RWPE2 (cell line): ENCODE data around the gene NTHL1.
A peak's percentile ranks its signal among the peaks of the same experiment; 100 is the strongest.

Experiments used
- ATAC-seq: fragments of 200-7000 bp; cut with Tn5 transposase; 3 replicates; pipeline ENCODE4 v1.9.1; 2021; ENCODE audit warnings: low read depth
- DNase-seq: peaks from one replicate; pipeline ENCODE4 v3.0.0-alpha.2; 2020; ENCODE audit warnings: low spot score
- H3K27ac ChIP-seq: fragments of 450-650 bp; 2 replicates; pipeline ENCODE4 v1.5.1; 2017; ENCODE audit warnings: mild to moderate bottlenecking; ENCODE audit not compliant: poor library complexity, severe bottlenecking
- H3K27me3 ChIP-seq: fragments of 250-450 bp; sonication (Bioruptor Pico); 2 replicates; pipeline ENCODE4 v1.5.1; 2021; ENCODE audit warnings: mild to moderate bottlenecking, moderate library complexity; ENCODE audit not compliant: insufficient read depth, poor library complexity, severe bottlenecking
- H3K36me3 ChIP-seq: fragments of 250-450 bp; sonication (Bioruptor Pico); 2 replicates; pipeline ENCODE4 v1.5.1; 2020; ENCODE audit warnings: low read depth, mild to moderate bottlenecking, moderate library complexity
- H3K4me1 ChIP-seq: fragments of 250-450 bp; sonication (Bioruptor Pico); 2 replicates; pipeline ENCODE4 v1.5.1; 2021; ENCODE audit warnings: mild to moderate bottlenecking, moderate library complexity; ENCODE audit not compliant: insufficient read depth, poor library complexity, severe bottlenecking
- H3K4me3 ChIP-seq: fragments of 250-450 bp; sonication (Bioruptor Pico); 2 replicates; pipeline ENCODE4 v1.5.1; 2021; ENCODE audit warnings: mild to moderate bottlenecking, moderate library complexity; ENCODE audit not compliant: severe bottlenecking
- H3K9me3 ChIP-seq: fragments of 250-450 bp; sonication (Bioruptor Pico); 2 replicates; pipeline ENCODE4 v1.5.1; 2021; ENCODE audit warnings: mild to moderate bottlenecking, moderate library complexity; ENCODE audit not compliant: severe bottlenecking
- CTCF ChIP-seq: fragments of 450-650 bp; IDR thresholded peaks from one replicate; pipeline ENCODE4 v1.5.1; 2017; ENCODE audit warnings: mild to moderate bottlenecking, moderate library complexity; ENCODE audit not compliant: poor library complexity, severe bottlenecking

Gene NTHL1

GRCh38 chr16:2083876-2084780, 36.5 kb upstream of the NTHL1 start:
- Histone ChIP-seq H3K27ac (no peak overlapping the region), H3K4me1 (peaks cover 6% of the 10 kb centered on the region), H3K4me3 (no peak overlapping the region), H3K27me3 (no peaks in the 10 kb centered on the region), H3K9me3 (no peaks in the 10 kb centered on the region), H3K36me3 (peaks cover 52% of the 10 kb centered on the region)
- DNase-seq (no peak), ATAC-seq (no peak)
- TF ChIP-seq CTCF: no peak

DNA sequence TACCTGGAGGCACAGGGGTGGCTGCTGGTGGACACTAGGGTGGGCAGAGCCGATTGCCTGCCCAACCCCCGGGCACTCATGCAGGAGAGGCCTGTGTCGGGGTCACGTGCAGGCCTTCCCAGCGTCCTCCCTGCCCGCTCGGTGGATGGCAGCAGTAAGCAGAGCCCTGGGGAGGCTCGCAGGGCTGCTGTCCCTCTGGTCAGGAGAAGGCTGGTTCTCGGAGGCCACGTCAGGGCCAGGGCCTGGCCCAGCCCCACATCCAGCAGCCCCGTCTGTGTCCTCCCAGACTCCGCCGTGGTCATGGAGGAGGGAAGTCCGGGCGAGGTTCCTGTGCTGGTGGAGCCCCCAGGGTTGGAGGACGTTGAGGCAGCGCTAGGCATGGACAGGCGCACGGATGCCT, 35.8 kb upstream of the NTHL1 start:
- Histone ChIP-seq H3K36me3 (peaks cover 45% of the 10 kb centered on the region), H3K4me1 (peaks cover 6% of the 10 kb centered on the region), H3K4me3 (no peak overlapping the region), H3K27me3 (no peaks in the 10 kb centered on the region), H3K27ac (no peak overlapping the region), H3K9me3 (no peaks in the 10 kb centered on the region)
- no peak for DNase-seq
- TF ChIP-seq CTCF: no peak
- ATAC-seq: no peak

DNA sequence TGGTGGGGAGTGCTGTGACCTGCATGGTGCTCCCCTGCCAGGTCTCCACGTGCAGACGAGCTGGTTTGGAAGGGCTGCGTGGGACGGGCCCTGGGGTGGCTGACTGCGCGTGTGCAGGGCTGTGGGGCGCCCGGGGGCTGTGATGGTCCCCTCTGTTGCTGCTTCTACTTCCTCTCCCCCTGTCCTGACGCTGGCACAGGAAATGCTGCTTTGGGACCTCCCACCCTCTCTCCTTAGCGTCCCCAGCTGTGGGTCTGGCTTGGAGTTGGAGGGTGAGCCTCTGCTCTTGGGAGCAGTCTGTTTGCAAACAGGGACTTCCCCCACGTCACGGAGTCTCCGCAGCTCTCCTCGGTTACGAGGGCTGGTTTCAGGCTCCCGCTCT, 35.3 kb upstream of the NTHL1 start:
- Histone ChIP-seq H3K27ac (no peak overlapping the region), H3K27me3 (no peaks in the 10 kb centered on the region), H3K4me3 (no peak overlapping the region), H3K9me3 (no peaks in the 10 kb centered on the region), H3K36me3 (peaks cover 40% of the 10 kb centered on the region), H3K4me1 (peaks cover 6% of the 10 kb centered on the region)
- DNase-seq: no peak
- TF ChIP-seq CTCF: no peak
- no peak for ATAC-seq

- DNase-seq: no peak
- ATAC-seq: peak; percentile 60
- peak; percentile 10 for TF ChIP-seq CTCF
Observed at GRCh38 chr16:2082171-2082982, 34.7 kb upstream of the NTHL1 start.

More at GRCh38 chr16:2082171-2082982, 34.7 kb upstream of the NTHL1 start:
- Histone ChIP-seq H3K4me1 (peaks cover 6% of the 10 kb centered on the region), H3K36me3 (peaks cover 36% of the 10 kb centered on the region), H3K27ac (no peak overlapping the region), H3K9me3 (no peaks in the 10 kb centered on the region), H3K27me3 (no peaks in the 10 kb centered on the region), H3K4me3 (no peak overlapping the region)
